ENCODE data around the gene KAT5. TPM values are rescaled to one million over a fixed set of nuclear protein-coding genes. Genes with fewer than 3 reads are reported as not detected.
"Not testable (repeated sequence)": the region's sequence is repeated elsewhere in the genome, so short reads cannot be mapped to it uniquely, and the experiment has no call there.

Gene KAT5
- total RNA-seq, 2 donors from 2014 or later, result 49.0 to 50.5 TPM

DNA sequence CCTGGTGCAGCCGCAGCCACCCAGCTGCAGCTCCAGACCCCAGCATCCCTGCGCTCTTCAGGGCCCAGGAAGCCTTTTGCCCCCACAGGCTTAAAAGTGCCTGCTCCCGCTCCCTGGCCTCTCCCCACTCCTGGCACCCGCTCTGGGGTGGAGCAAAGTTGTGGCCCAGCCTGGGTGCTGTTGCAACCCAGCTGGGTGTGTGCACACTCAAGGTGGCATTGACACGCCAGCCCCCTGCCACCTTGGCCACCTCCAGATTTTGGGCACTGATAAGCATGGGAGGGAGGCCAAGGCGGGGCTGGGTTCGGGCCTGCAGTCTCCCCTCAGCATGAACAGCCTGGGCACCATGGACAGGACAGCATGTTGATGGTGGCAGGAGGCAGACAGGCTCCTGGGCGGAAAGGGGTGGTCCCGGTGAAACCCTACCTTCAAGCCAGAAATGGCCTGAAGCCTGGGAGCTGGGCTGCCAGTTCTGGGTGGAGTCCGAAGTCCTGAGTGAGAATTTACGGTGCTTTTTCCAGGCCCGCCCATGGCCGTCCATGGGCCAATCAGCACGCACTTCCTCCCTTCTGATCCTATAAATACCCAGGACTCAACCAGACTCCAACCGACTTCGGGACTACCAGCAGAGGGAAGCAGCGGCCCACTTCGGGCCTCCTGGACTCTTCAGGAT lies 32.1 kb downstream of the KAT5 start:
- DNase-seq (ENCODE audit: low spot score) (no peak), ATAC-seq (ENCODE audit: insufficient number of reproducible peaks, low FRiP score, low read depth) (no peak)
- H3K4me3 ChIP-seq, result no peak overlapping the region
- H3K4me1 ChIP-seq (ENCODE audit: control insufficient read depth in 1 of 2, low read depth in 2 of 2), result no peaks in the 10 kb centered on the region
- H3K27me3 ChIP-seq (replicated peaks; ENCODE audit: insufficient read depth), result no peaks in the 10 kb centered on the region
- H3K9me3 ChIP-seq, result no peaks in the 10 kb centered on the region
- H3K27ac ChIP-seq, result no peak overlapping the region
- no peaks in the 10 kb centered on the region for H3K36me3 ChIP-seq
- TF ChIP-seq, protein P1, sequence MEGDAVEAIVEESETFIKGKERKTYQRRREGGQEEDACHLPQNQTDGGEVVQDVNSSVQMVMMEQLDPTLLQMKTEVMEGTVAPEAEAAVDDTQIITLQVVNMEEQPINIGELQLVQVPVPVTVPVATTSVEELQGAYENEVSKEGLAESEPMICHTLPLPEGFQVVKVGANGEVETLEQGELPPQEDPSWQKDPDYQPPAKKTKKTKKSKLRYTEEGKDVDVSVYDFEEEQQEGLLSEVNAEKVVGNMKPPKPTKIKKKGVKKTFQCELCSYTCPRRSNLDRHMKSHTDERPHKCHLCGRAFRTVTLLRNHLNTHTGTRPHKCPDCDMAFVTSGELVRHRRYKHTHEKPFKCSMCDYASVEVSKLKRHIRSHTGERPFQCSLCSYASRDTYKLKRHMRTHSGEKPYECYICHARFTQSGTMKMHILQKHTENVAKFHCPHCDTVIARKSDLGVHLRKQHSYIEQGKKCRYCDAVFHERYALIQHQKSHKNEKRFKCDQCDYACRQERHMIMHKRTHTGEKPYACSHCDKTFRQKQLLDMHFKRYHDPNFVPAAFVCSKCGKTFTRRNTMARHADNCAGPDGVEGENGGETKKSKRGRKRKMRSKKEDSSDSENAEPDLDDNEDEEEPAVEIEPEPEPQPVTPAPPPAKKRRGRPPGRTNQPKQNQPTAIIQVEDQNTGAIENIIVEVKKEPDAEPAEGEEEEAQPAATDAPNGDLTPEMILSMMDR (IDR thresholded peaks at IDR 0.05), result no peak

DNA sequence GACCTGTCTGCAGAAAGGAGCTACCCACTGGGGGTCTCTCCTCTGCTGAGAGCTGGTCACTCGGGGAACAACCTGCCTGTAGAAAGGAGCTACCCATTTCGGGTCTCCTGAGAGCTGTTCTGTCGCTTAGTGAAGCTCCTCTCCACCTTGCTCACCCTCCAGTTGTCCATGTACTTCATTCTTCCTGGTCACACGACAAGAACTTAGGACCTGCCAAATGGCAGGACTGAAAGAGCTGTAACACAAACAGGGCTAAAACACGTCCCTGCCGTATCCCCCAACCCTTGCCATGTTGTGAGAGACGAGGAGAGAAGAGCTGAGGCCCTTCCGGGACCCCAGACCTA lies 32.6 kb downstream of the KAT5 start:
- Histone ChIP-seq H3K27ac (no peak overlapping the region), H3K4me3 (no peak overlapping the region), H3K27me3 (replicated peaks; ENCODE audit: insufficient read depth) (no peaks in the 10 kb centered on the region), H3K9me3 (no peaks in the 10 kb centered on the region), H3K4me1 (ENCODE audit: control insufficient read depth in 1 of 2, low read depth in 2 of 2) (no peaks in the 10 kb centered on the region), H3K36me3 (no peaks in the 10 kb centered on the region)
- no peak for DNase-seq (ENCODE audit: low spot score)
- ATAC-seq (ENCODE audit: insufficient number of reproducible peaks, low FRiP score, low read depth), result no peak
- TF ChIP-seq, protein P1 (IDR thresholded peaks at IDR 0.05), result no peak

DNA sequence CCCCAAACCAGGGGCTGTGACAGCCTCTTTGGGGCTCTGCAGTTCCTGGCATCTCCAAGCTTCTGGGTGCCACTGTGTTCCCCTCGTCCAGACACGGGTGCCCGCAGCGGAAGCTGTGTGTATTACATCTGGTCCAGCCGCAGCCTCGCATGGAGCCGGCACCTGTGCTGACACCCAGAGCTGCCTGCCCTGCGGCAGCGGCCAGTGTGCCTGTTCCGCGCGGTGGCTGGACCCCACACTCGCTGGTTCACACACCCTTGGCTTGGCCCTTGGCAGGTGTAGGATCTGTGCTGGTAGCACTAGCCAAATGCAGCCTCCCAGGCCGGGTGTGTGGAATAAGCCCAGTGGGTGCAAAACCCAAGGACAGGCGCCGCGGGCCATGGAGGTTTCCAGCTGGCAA lies 33.0 kb downstream of the KAT5 start:
- Histone ChIP-seq H3K27ac (no peak overlapping the region), H3K4me3 (no peak overlapping the region), H3K4me1 (ENCODE audit: control insufficient read depth in 1 of 2, low read depth in 2 of 2) (no peaks in the 10 kb centered on the region), H3K27me3 (replicated peaks; ENCODE audit: insufficient read depth) (no peaks in the 10 kb centered on the region), H3K9me3 (no peaks in the 10 kb centered on the region), H3K36me3 (no peaks in the 10 kb centered on the region)
- ATAC-seq (ENCODE audit: insufficient number of reproducible peaks, low FRiP score, low read depth) (no peak), DNase-seq (ENCODE audit: low spot score) (no peak)
- TF ChIP-seq, protein P1 (IDR thresholded peaks at IDR 0.05), result no peak

DNA sequence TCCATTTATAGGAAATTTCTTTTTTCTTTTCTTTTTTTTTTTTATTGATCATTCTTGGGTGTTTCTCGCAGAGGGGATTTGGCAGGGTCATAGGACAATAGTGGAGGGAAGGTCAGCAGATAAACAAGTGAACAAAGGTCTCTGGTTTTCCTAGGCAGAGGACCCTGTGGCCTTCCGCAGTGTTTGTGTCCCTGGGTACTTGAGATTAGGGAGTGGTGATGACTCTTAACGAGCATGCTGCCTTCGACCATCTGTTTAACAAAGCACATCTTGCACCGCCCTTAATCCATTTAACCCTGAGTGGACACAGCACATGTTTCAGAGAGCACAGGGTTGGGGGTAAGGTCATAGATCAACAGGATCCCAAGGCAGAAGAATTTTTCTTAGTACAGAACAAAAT lies 50.1 kb downstream of the KAT5 start:
- H3K4me3 ChIP-seq; H3K4me1 ChIP-seq (ENCODE audit: control insufficient read depth in 1 of 2, low read depth in 2 of 2); H3K36me3 ChIP-seq; H3K27ac ChIP-seq; DNase-seq (ENCODE audit: low spot score); H3K27me3 ChIP-seq (replicated peaks; ENCODE audit: insufficient read depth); ATAC-seq (ENCODE audit: insufficient number of reproducible peaks, low FRiP score, low read depth); H3K9me3 ChIP-seq: not testable (repeated sequence)

DNA sequence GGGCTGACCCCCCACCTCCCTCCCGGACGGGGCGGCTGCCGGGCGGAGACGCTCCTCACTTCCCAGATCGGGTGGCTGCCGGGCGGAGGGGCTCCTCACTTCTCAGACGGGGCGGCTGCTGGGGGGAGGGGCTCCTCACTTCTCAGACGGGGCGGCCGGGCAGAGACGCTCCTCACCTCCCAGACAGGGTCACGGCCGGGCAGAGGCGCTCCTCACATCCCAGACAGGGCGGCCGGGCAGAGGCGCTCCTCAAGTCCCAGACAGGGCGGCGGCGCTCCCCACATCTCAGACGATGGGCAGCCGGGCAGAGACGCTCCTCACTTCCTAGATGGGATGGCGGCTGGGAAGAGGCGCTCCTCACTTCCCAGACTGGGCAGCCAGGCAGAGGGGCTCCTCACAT lies 50.8 kb downstream of the KAT5 start:
- not testable (repeated sequence) for H3K36me3 ChIP-seq; ATAC-seq (ENCODE audit: insufficient number of reproducible peaks, low FRiP score, low read depth)

DNA sequence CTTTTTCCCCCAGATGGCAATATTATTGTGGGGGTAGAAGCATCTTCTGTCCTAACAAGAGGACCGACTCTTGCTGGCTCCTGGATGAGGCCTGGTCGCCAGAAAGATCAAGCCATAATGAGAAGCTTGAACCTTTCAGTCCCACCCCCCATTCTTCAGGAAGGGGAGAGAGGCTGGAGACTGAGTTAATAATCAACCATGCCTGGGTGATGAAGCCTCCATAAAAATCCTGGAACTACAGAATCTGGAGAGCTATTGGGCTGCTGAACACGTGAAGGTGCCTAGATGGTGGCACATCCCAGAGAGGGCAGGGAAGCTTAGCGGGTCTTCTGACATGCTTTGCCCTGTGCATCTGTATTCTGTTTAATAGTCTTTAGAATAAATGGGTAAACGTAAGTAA lies 52.4 kb downstream of the KAT5 start:
- TF ChIP-seq, protein P1 (IDR thresholded peaks at IDR 0.05), result no peak
- no peak overlapping the region for H3K4me3 ChIP-seq
- ATAC-seq (ENCODE audit: insufficient number of reproducible peaks, low FRiP score, low read depth), result no peak
- DNase-seq (ENCODE audit: low spot score), result no peak
- H3K27ac ChIP-seq, result no peak overlapping the region
- no peaks in the 10 kb centered on the region for H3K27me3 ChIP-seq (replicated peaks; ENCODE audit: insufficient read depth)
- no peaks in the 10 kb centered on the region for H3K36me3 ChIP-seq
- H3K9me3 ChIP-seq, result no peaks in the 10 kb centered on the region
- H3K4me1 ChIP-seq (ENCODE audit: control insufficient read depth in 1 of 2, low read depth in 2 of 2), result peaks cover 0 to 2% of the 10 kb centered on the region in 2 donors

More for the DNA sequence above, 50.8 kb downstream of the KAT5 start:
- DNase-seq (ENCODE audit: low spot score); H3K27me3 ChIP-seq (replicated peaks; ENCODE audit: insufficient read depth); H3K9me3 ChIP-seq; H3K27ac ChIP-seq; H3K4me3 ChIP-seq; H3K4me1 ChIP-seq (ENCODE audit: control insufficient read depth in 1 of 2, low read depth in 2 of 2): not testable (repeated sequence)

All from thoracic aorta (tissue), 2 donors.